ENCODE results near the gene RAB3IL1. TPM values are rescaled to one million over a fixed set of nuclear protein-coding genes. Genes with fewer than 3 reads are reported as not detected.

Gene RAB3IL1
- total RNA-seq, 2 experiments from 2014 or later = not detected

- Histone ChIP-seq H3K27me3 (ENCODE audit: control insufficient read depth in 1 of 2, insufficient read depth in 2 of 2, low read length in 2 of 2) (no peaks in the 10 kb centered on the region), H3K36me3 (ENCODE audit: insufficient read depth, low read length) (no peaks in the 10 kb centered on the region), H3K9me3 (ENCODE audit: control insufficient read depth in 1 of 2, insufficient read depth in 1 of 2, low read length in 2 of 2) (no peaks in the 10 kb centered on the region), H3K4me3 (ENCODE audit: low read length) (no peak overlapping the region), H3K4me1 (ENCODE audit: insufficient read depth, low read length) (peaks cover 3% of the 10 kb centered on the region), H3K27ac (ENCODE audit: low read depth in 1 of 2, low read length in 2 of 2) (no peak overlapping the region)
- ChIA-PET POLR2A (no interaction called here), CTCF (interaction anchor here (1.2 kb wide), 1 partner anchor 10 kb away, joined by 3 read pairs; no protein-coding TSS in a partner anchor)
- Mint-ChIP-seq H3K27me3 (peaks cover 26% of the 10 kb centered on the region), H3K4me1 (ENCODE audit: low read depth) (no peaks in the 10 kb centered on the region), H3K27ac (no peak overlapping the region), H3K4me3 (no peak overlapping the region), H3K9me3 (no peaks in the 10 kb centered on the region), H3K36me3 (ENCODE audit: low read depth) (no peaks in the 10 kb centered on the region)
- DNase-seq = no peak
- no peak for TF ChIP-seq CTCF (IDR thresholded peaks at IDR 0.05)
- ATAC-seq (ENCODE audit: poor library complexity) = no peak
- intact Hi-C loops (cut with DNase I, micrococcal nuclease) = no loop called here
Observed at GRCh38 chr11:61908730-61909316, 8.5 kb downstream of the RAB3IL1 start.

DNA sequence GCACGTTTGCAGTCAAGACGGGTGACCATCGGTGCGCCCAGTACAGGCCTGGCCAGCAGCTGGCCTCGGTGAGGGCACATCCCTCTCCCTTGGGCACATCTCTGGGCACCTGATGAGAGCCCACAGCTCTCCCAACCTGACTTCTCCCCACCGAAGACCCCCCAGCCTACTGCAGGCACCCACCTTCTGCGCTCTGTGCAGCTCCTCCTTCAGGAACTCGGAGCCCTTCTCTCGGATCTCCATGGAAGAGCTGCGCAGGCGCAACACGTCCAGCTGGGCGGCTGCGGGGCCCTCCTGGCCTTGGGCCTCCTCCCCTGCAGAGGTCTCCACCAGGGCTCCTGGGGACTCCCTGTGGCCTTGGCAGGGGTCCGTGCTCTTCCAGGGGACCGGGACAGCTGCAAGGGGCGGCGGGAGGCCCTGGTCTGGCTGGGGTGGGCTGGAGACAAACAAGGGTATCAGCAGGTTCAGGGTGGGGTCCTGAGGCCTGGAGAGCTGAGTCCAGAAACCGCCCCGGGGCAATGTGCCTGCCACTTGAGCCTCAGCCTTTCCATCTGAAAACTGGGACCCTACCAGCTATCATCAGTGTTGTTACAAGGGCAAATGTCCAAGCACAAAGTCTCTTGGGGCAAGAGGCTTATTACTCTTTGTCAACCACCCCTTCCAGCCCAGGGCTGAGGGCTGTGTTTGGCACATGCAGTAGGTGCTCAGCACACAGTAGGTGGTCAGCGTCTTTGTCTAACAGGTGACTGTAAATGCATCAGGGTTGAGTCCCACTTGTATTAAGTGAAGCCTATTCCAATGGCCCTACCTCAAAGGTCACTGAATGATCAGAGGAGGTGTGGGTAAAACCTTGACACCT lies 9.3 kb downstream of the RAB3IL1 start:
- ATAC-seq (ENCODE audit: poor library complexity) = no peak
- DNase-seq = no peak
- no peaks in the 10 kb centered on the region for H3K27me3 ChIP-seq (ENCODE audit: control insufficient read depth in 1 of 2, insufficient read depth in 2 of 2, low read length in 2 of 2)
- H3K27ac ChIP-seq (ENCODE audit: low read depth in 1 of 2, low read length in 2 of 2) = no peak overlapping the region
- no peaks in the 10 kb centered on the region for H3K36me3 Mint-ChIP-seq (ENCODE audit: low read depth)
- no peak overlapping the region for H3K27ac Mint-ChIP-seq
- peaks cover 18% of the 10 kb centered on the region for H3K27me3 Mint-ChIP-seq
- H3K36me3 ChIP-seq (ENCODE audit: insufficient read depth, low read length) = no peaks in the 10 kb centered on the region
- no peaks in the 10 kb centered on the region for H3K9me3 Mint-ChIP-seq
- intact Hi-C loops (cut with DNase I, micrococcal nuclease) = no loop called here
- H3K4me3 Mint-ChIP-seq = no peak overlapping the region
- CTCF ChIA-PET = interaction anchor here (1.0 to 1.2 kb wide), 2 partner anchors 9 to 174 kb away, joined by 3 to 4 read pairs; no protein-coding TSS in a partner anchor
- H3K4me1 Mint-ChIP-seq (ENCODE audit: low read depth) = no peaks in the 10 kb centered on the region
- no peaks in the 10 kb centered on the region for H3K9me3 ChIP-seq (ENCODE audit: control insufficient read depth in 1 of 2, insufficient read depth in 1 of 2, low read length in 2 of 2)
- H3K4me1 ChIP-seq (ENCODE audit: insufficient read depth, low read length) = peaks cover 3% of the 10 kb centered on the region
- TF ChIP-seq CTCF (IDR thresholded peaks at IDR 0.05) = no peak
- H3K4me3 ChIP-seq (ENCODE audit: low read length) = no peak overlapping the region
- POLR2A ChIA-PET = no interaction called here

GRCh38 chr11:61907282-61907681 lies 10.1 kb downstream of the RAB3IL1 start:
- DNase-seq = no peak
- Histone ChIP-seq H3K4me1 (ENCODE audit: insufficient read depth, low read length) (peaks cover 3% of the 10 kb centered on the region), H3K36me3 (ENCODE audit: insufficient read depth, low read length) (no peaks in the 10 kb centered on the region), H3K4me3 (ENCODE audit: low read length) (no peak overlapping the region), H3K27ac (ENCODE audit: low read depth in 1 of 2, low read length in 2 of 2) (no peak overlapping the region), H3K27me3 (ENCODE audit: control insufficient read depth in 1 of 2, insufficient read depth in 2 of 2, low read length in 2 of 2) (no peaks in the 10 kb centered on the region), H3K9me3 (ENCODE audit: control insufficient read depth in 1 of 2, insufficient read depth in 1 of 2, low read length in 2 of 2) (no peaks in the 10 kb centered on the region)
- no peak for TF ChIP-seq CTCF (IDR thresholded peaks at IDR 0.05)
- no peaks in the 10 kb centered on the region for H3K36me3 Mint-ChIP-seq (ENCODE audit: low read depth)
- intact Hi-C loops (cut with DNase I, micrococcal nuclease) = no loop called here
- no peaks in the 10 kb centered on the region for H3K9me3 Mint-ChIP-seq
- peaks cover 10% of the 10 kb centered on the region for H3K27me3 Mint-ChIP-seq
- CTCF ChIA-PET = interaction anchor here (1.0 to 1.1 kb wide), 2 partner anchors 41 to 175 kb away, joined by 3 to 4 read pairs; no protein-coding TSS in a partner anchor
- POLR2A ChIA-PET = no interaction called here
- no peak overlapping the region for H3K27ac Mint-ChIP-seq
- no peak for ATAC-seq (ENCODE audit: poor library complexity)
- H3K4me1 Mint-ChIP-seq (ENCODE audit: low read depth) = no peaks in the 10 kb centered on the region
- H3K4me3 Mint-ChIP-seq = no peak overlapping the region
